Purkinje cell (primary cell): Measurements from ENCODE around the gene ZMYND8. TPM values are rescaled to one million over a fixed set of nuclear protein-coding genes. Genes with fewer than 3 reads are reported as not detected.

Source experiments
- polyA plus RNA-seq: library from polyadenylated mRNA; unstranded; fragments of >200 nt; fragmentation: Nextera tagmentation; gene quantifications from 2 replicates; pipeline ENCODE4 v1.2.1, GENCODE V29; 2014

Gene ZMYND8
- polyA plus RNA-seq = 40.6 and 50.3 TPM in 2 replicates

DNA sequence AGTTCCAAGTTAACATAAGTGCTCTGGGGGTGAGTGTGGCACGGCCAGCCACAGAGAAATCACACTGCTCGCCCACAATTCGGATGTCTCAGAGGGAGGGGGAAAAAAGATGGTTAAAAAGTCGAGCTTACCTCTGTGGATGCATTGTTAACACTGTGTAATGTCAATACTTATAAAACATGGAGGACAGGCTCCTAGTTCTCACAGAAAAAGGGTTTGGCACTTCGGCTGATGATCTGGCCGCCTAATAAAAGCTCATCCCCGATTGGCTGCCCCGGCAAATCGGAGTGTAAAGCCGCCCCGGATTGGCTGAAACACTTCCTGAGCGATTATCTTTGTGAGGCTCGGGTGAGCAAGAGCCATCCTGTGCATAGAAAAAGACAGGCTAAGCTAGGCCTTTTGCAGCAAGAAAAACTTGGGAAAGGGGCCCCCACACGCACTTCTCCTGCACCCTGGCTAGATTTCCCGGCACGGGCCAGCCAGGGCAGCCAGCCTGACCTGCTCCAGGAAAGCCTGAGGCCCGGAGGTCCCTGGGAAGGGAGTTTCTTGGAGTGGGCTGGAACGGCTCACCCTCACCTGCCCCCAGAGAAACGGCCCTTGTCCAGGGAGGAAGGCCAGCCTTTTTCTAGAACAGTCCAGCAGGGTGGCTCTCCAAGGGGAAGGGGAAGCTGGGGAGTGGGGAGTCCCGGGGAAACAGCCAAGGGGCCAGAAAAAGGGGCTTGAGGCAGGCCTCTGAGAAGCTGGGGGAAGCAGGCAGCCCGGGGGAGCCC, at the start of gene ZMYND8:
TSS of gene ZMYND8 (minus strand) at position 174 of the 770 bp plus-strand sequence. CDS start at position 145, 29 bp downstream.

Other genes starting within 250 kb of the ZMYND8 start
- gene NCOA3, start 145.2 kb upstream of the ZMYND8 start, polyA plus RNA-seq = 8.6 and 11.9 TPM in 2 replicates